SK-N-SH treated with all-trans-retinoic acid at 6 μM for 48 hours (cell line): ENCODE results near the gene GAS2L3.

Experiments
- CREB5 ChIP-seq: fragments of 250-450 bp; sonication (Bioruptor Pico); IDR thresholded peaks from 2 replicates; pipeline ENCODE4 v1.5.1; 2020; ENCODE audit warnings: low read depth, mild to moderate bottlenecking, moderate library complexity
- GLIS3 ChIP-seq: fragments of 250-450 bp; sonication (Bioruptor Pico); IDR thresholded peaks from 2 replicates; pipeline ENCODE4 v1.5.0; 2020; ENCODE audit warnings: mild to moderate bottlenecking, moderate library complexity
- PATZ1 ChIP-seq: fragments of 250-450 bp; sonication (Bioruptor Pico); IDR thresholded peaks from 2 replicates; pipeline ENCODE4 v1.8.0; 2020; ENCODE audit warnings: mild to moderate bottlenecking, moderate library complexity, borderline replicate concordance

- TF ChIP-seq CREB5 (CRISPR knock-in tag) = no peak
- TF ChIP-seq GLIS3 (CRISPR knock-in tag) = no peak
- TF ChIP-seq PATZ1 (CRISPR knock-in tag) = no peak
Measured at GRCh38 chr12:100579844-100580243, 6.4 kb downstream of the GAS2L3 start.
